PC-3 (cell line): Measurements from ENCODE around the gene GPRIN1. TPM values are rescaled to one million over a fixed set of nuclear protein-coding genes. Genes with fewer than 3 reads are reported as not detected.

Experiments used
- ATAC-seq: fragments of 200-7000 bp; cut with Tn5 transposase; 2 replicates; pipeline ENCODE4 v1.9.1; 2020; ENCODE audit warnings: mild to moderate bottlenecking, moderate library complexity
- BruUV-seq: library from RNA; stranded (reverse); fragments of 400-500 nt; replicated peaks from 2 replicates; lab custom pipeline; 2021; lab: Mats Ljungman, UMichigan
- CTCF ChIA-PET: fragments of 300-600 bp; sonication (Branson Sonifier 250); formaldehyde crosslinking; loops from one replicate; lab custom pipeline; 2022; ENCODE audit warnings: antibody characterized with exemption; lab: Charles Lee
- POLR2A ChIA-PET: fragments of 300-600 bp; sonication (Branson Sonifier 250); formaldehyde crosslinking; loops from one replicate; lab custom pipeline; 2022; ENCODE audit warnings: antibody characterized with exemption; ENCODE audit not compliant: unreplicated experiment; lab: Charles Lee
- DNase-seq: peaks from one replicate; pipeline ENCODE4 v3.0.0-alpha.2; 2015
- H2AFZ ChIP-seq: fragments of 300-600 bp; sonication (generic); 2 replicates; pipeline ENCODE4 v1.6.0; 2016; ENCODE audit warnings: antibody characterized with exemption, low read length
- H3F3A ChIP-seq: fragments of 300-600 bp; sonication (generic); one replicate; pipeline ENCODE4 v1.6.0; 2017; ENCODE audit warnings: antibody characterized with exemption, low read length, control low read depth, mild to moderate bottlenecking; ENCODE audit not compliant: unreplicated experiment
- H3K27ac ChIP-seq: fragments of 300-600 bp; sonication (generic); 2 replicates; pipeline ENCODE4 v1.5.1; 2016; ENCODE audit warnings: mild to moderate bottlenecking, low read length
- H3K27me3 ChIP-seq: fragments of 300-600 bp; sonication (generic); 2 replicates; pipeline ENCODE4 v1.6.1; 2016; ENCODE audit warnings: low read length, mixed read lengths
- H3K36me3 ChIP-seq: fragments of 300-600 bp; sonication (generic); 2 replicates; pipeline ENCODE4 v1.6.1; 2016; ENCODE audit warnings: low read depth, mixed run types, low read length, mixed read lengths
- H3K4me1 ChIP-seq: fragments of 300-600 bp; sonication (generic); 2 replicates; pipeline ENCODE4 v1.5.1; 2016; ENCODE audit warnings: low read length; ENCODE audit not compliant: insufficient read depth
- H3K4me2 ChIP-seq: fragments of 300-600 bp; sonication (generic); 2 replicates; pipeline ENCODE4 v1.6.0; 2016; ENCODE audit warnings: low read length
- H3K4me3 ChIP-seq: fragments of 300-600 bp; sonication (generic); 2 replicates; pipeline ENCODE4 v1.5.1; 2016; ENCODE audit warnings: mild to moderate bottlenecking, low read length, mixed read lengths
- H3K79me2 ChIP-seq: fragments of 300-600 bp; sonication (generic); 2 replicates; pipeline ENCODE4 v1.6.1; 2017; ENCODE audit warnings: low read length, mixed read lengths
- H3K9ac ChIP-seq: fragments of 300-600 bp; sonication (generic); 2 replicates; pipeline ENCODE4 v1.6.0; 2016; ENCODE audit warnings: mild to moderate bottlenecking, low read length
- H3K9me2 ChIP-seq: fragments of 300-600 bp; sonication (generic); replicated peaks from 2 replicates; pipeline ENCODE4 v1.6.1; 2016; ENCODE audit warnings: mixed run types, low read length, mixed read lengths
- H3K9me3 ChIP-seq: fragments of 300-600 bp; sonication (generic); 2 replicates; pipeline ENCODE4 v1.6.1; 2016; ENCODE audit warnings: low read length, mixed read lengths
- H4K20me1 ChIP-seq: fragments of 300-600 bp; sonication (generic); 2 replicates; pipeline ENCODE4 v1.6.1; 2016; ENCODE audit warnings: low read length, mixed read lengths
- EZH2 ChIP-seq: fragments of 300-600 bp; sonication (generic); IDR thresholded peaks from one replicate; pipeline ENCODE4 v1.6.1; 2017; ENCODE audit warnings: antibody characterized with exemption, mild to moderate bottlenecking, low read length; ENCODE audit not compliant: unreplicated experiment
- EZH2phosphoT487 ChIP-seq: fragments of 300-600 bp; sonication (generic); IDR thresholded peaks from 2 replicates; pipeline ENCODE4 v1.6.1; 2018; ENCODE audit warnings: mild to moderate bottlenecking, antibody characterized with exemption, low read length, borderline replicate concordance
- intact Hi-C: fragments of 100-400 bp; cut with micrococcal nuclease; formaldehyde crosslinking; loops from 2 replicates; pipeline ENCODE4 v1.9.0; 2023
- total RNA-seq: library from RNA; depleted of rRNA; stranded (reverse); fragments of >200 nt; gene quantifications from 2 replicates; pipeline ENCODE4 v1.2.3, GENCODE V29; 2014
- TF ChIP-seq, protein P1 (sequence below): fragments of 300-600 bp; sonication (generic); conservative IDR thresholded peaks from 2 replicates; pipeline ENCODE4 v1.5.1; 2017; ENCODE audit warnings: antibody characterized with exemption, low read depth, mild to moderate bottlenecking, low read length

GPRIN1 gene
- total RNA-seq, 1 experiment from 2014 or later, result 18.7 TPM

DNA sequence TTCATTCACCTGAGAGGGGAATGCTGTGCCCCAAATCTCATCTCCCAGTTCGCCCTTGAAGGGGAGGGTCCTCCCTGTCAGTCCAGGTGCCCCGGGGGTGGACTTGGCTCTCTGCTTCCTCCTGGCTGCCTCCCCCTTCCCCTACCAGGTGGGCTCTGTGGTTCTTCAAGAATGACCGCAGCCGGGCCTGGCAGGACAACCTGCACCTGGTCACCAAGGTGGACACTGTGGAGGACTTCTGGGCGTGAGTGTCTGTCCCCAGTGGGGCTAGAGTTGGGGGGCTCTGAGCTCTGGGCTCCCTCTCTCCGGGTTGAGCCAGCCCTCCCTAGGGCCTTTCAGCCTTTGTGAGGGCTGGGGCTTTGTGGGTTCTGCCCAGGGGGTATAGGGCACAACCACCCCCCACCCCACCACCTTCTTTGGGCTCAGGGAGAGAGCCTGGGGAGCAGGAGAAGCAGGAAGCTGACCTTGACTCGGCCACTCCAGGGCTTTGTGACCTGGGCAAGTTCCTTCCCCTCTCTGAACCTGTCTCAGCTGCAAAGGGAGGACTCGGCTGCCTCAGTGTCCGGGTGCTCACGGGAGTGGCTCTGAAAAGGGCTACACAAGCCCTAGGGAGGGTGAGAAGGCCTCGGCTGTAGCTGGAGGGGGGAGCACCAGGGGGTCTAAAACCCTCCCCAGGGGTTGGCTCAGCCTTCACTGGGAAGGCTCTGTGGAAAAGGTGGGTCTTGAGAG is 33.7 kb upstream of the GPRIN1 start:
- H4K20me1 ChIP-seq, result 0 out of 2 replicates have a peak, but pooled peaks cover 4% of the 10 kb centered on the region
- CTCF ChIA-PET, result no interaction called here
- TF ChIP-seq, protein P1, sequence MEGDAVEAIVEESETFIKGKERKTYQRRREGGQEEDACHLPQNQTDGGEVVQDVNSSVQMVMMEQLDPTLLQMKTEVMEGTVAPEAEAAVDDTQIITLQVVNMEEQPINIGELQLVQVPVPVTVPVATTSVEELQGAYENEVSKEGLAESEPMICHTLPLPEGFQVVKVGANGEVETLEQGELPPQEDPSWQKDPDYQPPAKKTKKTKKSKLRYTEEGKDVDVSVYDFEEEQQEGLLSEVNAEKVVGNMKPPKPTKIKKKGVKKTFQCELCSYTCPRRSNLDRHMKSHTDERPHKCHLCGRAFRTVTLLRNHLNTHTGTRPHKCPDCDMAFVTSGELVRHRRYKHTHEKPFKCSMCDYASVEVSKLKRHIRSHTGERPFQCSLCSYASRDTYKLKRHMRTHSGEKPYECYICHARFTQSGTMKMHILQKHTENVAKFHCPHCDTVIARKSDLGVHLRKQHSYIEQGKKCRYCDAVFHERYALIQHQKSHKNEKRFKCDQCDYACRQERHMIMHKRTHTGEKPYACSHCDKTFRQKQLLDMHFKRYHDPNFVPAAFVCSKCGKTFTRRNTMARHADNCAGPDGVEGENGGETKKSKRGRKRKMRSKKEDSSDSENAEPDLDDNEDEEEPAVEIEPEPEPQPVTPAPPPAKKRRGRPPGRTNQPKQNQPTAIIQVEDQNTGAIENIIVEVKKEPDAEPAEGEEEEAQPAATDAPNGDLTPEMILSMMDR, result no peak
- TF ChIP-seq EZH2, result no peak
- no peak for TF ChIP-seq EZH2phosphoT487
- no peak overlapping the region for H3K4me2 ChIP-seq
- POLR2A ChIA-PET, result no interaction called here
- no peaks in the 10 kb centered on the region for H3K9me3 ChIP-seq
- no peaks in the 10 kb centered on the region for H3F3A ChIP-seq
- H3K36me3 ChIP-seq, result no peaks in the 10 kb centered on the region
- BruUV-seq, result no TSS peak
- H3K27ac ChIP-seq, result no peak overlapping the region
- H3K4me3 ChIP-seq, result no peak overlapping the region
- ATAC-seq (no peak), DNase-seq (no peak)
- H3K27me3 ChIP-seq, result no peaks in the 10 kb centered on the region
- peaks cover 13% of the 10 kb centered on the region for H3K4me1 ChIP-seq
- no peak overlapping the region for H2AFZ ChIP-seq
- peaks cover 12% of the 10 kb centered on the region for H3K79me2 ChIP-seq
- H3K9ac ChIP-seq, result no peak overlapping the region
- intact Hi-C loops, result no loop called here
- no peaks in the 10 kb centered on the region for H3K9me2 ChIP-seq

DNA sequence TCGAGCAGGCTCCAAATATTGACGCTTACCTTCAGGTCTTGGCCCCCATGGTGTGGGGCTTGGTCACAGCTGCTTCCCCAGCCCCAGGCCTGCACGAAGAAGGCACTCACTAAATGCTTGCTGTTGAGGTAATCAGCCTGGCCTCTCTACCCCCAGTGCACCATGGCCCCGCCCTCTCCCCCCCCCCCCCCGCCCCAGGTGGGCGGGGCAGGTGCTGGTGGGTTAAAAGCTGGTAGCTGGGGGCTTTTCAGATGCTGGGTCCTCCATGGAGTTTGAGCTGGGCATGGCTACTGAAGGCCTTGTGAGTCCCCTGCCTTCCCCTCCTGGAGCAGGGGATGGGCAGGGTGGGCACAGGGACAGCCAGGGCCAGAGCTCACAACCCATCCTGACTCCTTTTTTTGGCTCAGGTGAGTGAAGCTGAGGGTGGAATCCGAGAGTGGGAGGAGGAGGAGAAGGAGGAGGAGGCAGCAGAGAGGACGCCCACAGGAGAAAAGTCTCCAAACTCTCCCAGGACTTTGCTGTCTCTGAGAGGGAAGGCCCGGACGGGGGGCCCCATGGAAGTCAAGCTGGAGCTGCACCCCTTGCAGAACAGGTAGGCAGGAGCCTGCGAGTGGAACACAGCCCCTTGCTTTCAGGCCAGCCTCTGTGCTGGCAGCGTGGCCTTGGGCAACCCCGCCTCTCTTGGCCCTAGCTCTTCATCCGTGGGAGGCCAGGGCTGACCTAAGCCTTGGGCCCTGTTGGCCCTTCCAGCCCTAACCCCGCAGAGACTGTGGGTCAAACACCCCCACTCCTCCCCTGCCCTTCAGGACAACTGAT is 32.9 kb upstream of the GPRIN1 start:
- H3F3A ChIP-seq, result no peaks in the 10 kb centered on the region
- H3K9me2 ChIP-seq, result no peaks in the 10 kb centered on the region
- no peaks in the 10 kb centered on the region for H3K9me3 ChIP-seq
- H4K20me1 ChIP-seq, result no peaks in the 10 kb centered on the region
- peaks cover 5% of the 10 kb centered on the region for H3K4me1 ChIP-seq
- no peaks in the 10 kb centered on the region for H3K27me3 ChIP-seq
- DNase-seq (no peak), ATAC-seq (no peak)
- no peak overlapping the region for H3K27ac ChIP-seq
- no peak overlapping the region for H3K4me2 ChIP-seq
- CTCF ChIA-PET, result no interaction called here
- H3K9ac ChIP-seq, result no peak overlapping the region
- no peak overlapping the region for H3K4me3 ChIP-seq
- no peaks in the 10 kb centered on the region for H3K36me3 ChIP-seq
- intact Hi-C loops, result no loop called here
- no peak overlapping the region for H2AFZ ChIP-seq
- POLR2A ChIA-PET, result no interaction called here
- peaks cover 4% of the 10 kb centered on the region for H3K79me2 ChIP-seq
- TF ChIP-seq EZH2phosphoT487, result no peak
- TF ChIP-seq EZH2, result no peak
- TF ChIP-seq, protein P1, result no peak
- BruUV-seq, result no TSS peak
